CD4-positive, alpha-beta T cell (primary cell): Measurements from ENCODE around the gene UGT1A10. TPM values are rescaled to one million over a fixed set of nuclear protein-coding genes. Genes with fewer than 3 reads are reported as not detected.

Source experiments
- ATAC-seq: fragments of 200-7000 bp; cut with Tn5 transposase; one replicate; pipeline ENCODE4 v1.10.0; 2022; ENCODE audit warnings: mild to moderate bottlenecking; ENCODE audit not compliant: poor library complexity
- CTCF ChIA-PET: fragments of 350-600 bp; sonication (Branson Sonifier 250); formaldehyde crosslinking; loops from one replicate; lab custom pipeline; 2021; ENCODE audit warnings: antibody characterized with exemption, inconsistent platforms; lab: Charles Lee
- POLR2A ChIA-PET: fragments of 350-600 bp; sonication (Branson Sonifier 250); formaldehyde crosslinking; loops from one replicate; lab custom pipeline; 2021; ENCODE audit warnings: antibody characterized with exemption, inconsistent platforms; lab: Charles Lee
- DNase-seq, 14 experiments: peaks; one replicate each; pipeline ENCODE4 v3.0.0-alpha.2; 2013 to 2020; ENCODE audit warnings: mixed read lengths in 2 of 14
- H3K27ac ChIP-seq, 2 donors: one replicate each; pipeline versions ENCODE4 v1.5.1 to v1.7.0; 2013; ENCODE audit warnings: low read length in 2 of 2, low read depth in 1 of 2, mild to moderate bottlenecking in 1 of 2
- H3K27me3 ChIP-seq, 2 experiments: 1 replicate in 1 of 2; 2 replicates in 1 of 2; pipeline versions ENCODE4 v1.6.1 to v1.7.0; 2013; ENCODE audit warnings: low read length in 2 of 2, control low read depth in 1 of 2, mild to moderate bottlenecking in 1 of 2, moderate library complexity in 1 of 2; ENCODE audit not compliant: insufficient read depth in 2 of 2, control insufficient read depth in 1 of 2
- H3K36me3 ChIP-seq: one replicate; pipeline ENCODE4 v1.6.1; 2013; ENCODE audit warnings: low read length, control low read depth; ENCODE audit not compliant: insufficient read depth
- H3K4me1 ChIP-seq: one replicate; pipeline ENCODE4 v1.6.1; 2013; ENCODE audit warnings: low read length, control low read depth; ENCODE audit not compliant: insufficient read depth
- H3K4me3 ChIP-seq: one replicate; pipeline ENCODE4 v1.5.1; 2013; ENCODE audit warnings: mild to moderate bottlenecking, low read length, moderate library complexity
- H3K9me3 ChIP-seq, 2 experiments: 1 replicate in 1 of 2; 2 replicates in 1 of 2; pipeline versions ENCODE4 v1.6.1 to v1.7.0; 2013; ENCODE audit warnings: low read length in 2 of 2, mild to moderate bottlenecking in 2 of 2, control low read depth in 1 of 2, moderate library complexity in 1 of 2; ENCODE audit not compliant: control insufficient read depth in 1 of 2, insufficient read depth in 1 of 2
- H3K27ac Mint-ChIP-seq: one replicate; pipeline ENCODE4 v1.8.0; 2020; ENCODE audit warnings: mixed read lengths
- H3K27me3 Mint-ChIP-seq: one replicate; pipeline ENCODE4 v1.8.0; 2021; ENCODE audit warnings: mixed read lengths
- H3K36me3 Mint-ChIP-seq: one replicate; pipeline ENCODE4 v1.8.0; 2021; ENCODE audit warnings: low read depth, mixed read lengths
- H3K4me1 Mint-ChIP-seq: one replicate; pipeline ENCODE4 v1.8.0; 2021; ENCODE audit warnings: low read depth, mixed read lengths
- H3K4me3 Mint-ChIP-seq: one replicate; pipeline ENCODE4 v1.8.0; 2020; ENCODE audit warnings: mild to moderate bottlenecking, mixed read lengths
- H3K9me3 Mint-ChIP-seq: one replicate; pipeline ENCODE4 v1.8.0; 2020; ENCODE audit warnings: mixed read lengths
- intact Hi-C, 2 experiments: fragments of 100-400 bp; cut with DNase I in 1 of 2; cut with micrococcal nuclease in 1 of 2; formaldehyde crosslinking; loops; one replicate each; pipeline versions ENCODE4 v1.15.1 to v1.9.0; 2023 to 2025; cut with DNase I, micrococcal nuclease
- total RNA-seq, 174 experiments: library from RNA in 2 of 174; stranded (reverse) in 2 of 174; gene quantifications; one replicate each; pipeline ENCODE4 v1.2.3 and lab custom pipeline; 2021 to 2026
- TF ChIP-seq, protein P1 (sequence below): fragments of 200-600 bp; IDR thresholded peaks from one replicate; pipeline ENCODE4 v1.8.0; 2022; ENCODE audit warnings: antibody characterized with exemption, mild to moderate bottlenecking

Gene UGT1A10
- total RNA-seq, 2 experiments from 2014 or later, result not detected

DNA sequence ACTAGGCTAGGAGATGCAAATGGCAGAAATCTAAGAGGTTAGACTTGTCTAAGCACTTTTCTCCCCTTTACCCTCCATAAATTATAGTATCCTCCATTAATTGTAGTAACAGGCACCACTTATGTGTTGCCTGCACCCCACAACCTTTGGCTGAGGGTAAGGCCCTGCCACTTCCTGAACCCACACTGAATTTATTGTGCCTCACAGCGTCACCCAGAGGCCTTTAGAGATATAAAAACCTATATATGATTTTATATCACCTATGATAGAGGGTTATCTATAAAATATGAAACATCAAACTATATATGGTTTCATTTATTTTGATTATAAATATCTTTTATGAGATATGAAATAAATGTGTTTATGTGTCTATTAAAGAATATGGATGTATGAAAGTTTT, 38.1 kb downstream of the UGT1A10 start:
- intact Hi-C loops, result no loop called here
- no peaks in the 10 kb centered on the region for H3K9me3 Mint-ChIP-seq
- no peaks in the 10 kb centered on the region for H3K36me3 Mint-ChIP-seq
- ATAC-seq (no peak), DNase-seq (no peak)
- CTCF ChIA-PET, result no interaction called here
- H3K27me3 Mint-ChIP-seq, result peaks cover 46% of the 10 kb centered on the region
- H3K27ac Mint-ChIP-seq, result no peak overlapping the region
- Histone ChIP-seq H3K4me3 (no peak overlapping the region), H3K4me1 (no peaks in the 10 kb centered on the region), H3K27ac (no peak overlapping the region), H3K27me3 (peaks cover 0 to 21% of the 10 kb centered on the region in 2 experiments), H3K36me3 (no peaks in the 10 kb centered on the region), H3K9me3 (no peaks in the 10 kb centered on the region)
- TF ChIP-seq, protein P1, sequence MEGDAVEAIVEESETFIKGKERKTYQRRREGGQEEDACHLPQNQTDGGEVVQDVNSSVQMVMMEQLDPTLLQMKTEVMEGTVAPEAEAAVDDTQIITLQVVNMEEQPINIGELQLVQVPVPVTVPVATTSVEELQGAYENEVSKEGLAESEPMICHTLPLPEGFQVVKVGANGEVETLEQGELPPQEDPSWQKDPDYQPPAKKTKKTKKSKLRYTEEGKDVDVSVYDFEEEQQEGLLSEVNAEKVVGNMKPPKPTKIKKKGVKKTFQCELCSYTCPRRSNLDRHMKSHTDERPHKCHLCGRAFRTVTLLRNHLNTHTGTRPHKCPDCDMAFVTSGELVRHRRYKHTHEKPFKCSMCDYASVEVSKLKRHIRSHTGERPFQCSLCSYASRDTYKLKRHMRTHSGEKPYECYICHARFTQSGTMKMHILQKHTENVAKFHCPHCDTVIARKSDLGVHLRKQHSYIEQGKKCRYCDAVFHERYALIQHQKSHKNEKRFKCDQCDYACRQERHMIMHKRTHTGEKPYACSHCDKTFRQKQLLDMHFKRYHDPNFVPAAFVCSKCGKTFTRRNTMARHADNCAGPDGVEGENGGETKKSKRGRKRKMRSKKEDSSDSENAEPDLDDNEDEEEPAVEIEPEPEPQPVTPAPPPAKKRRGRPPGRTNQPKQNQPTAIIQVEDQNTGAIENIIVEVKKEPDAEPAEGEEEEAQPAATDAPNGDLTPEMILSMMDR, result no peak
- no peak overlapping the region for H3K4me3 Mint-ChIP-seq
- no peaks in the 10 kb centered on the region for H3K4me1 Mint-ChIP-seq
- POLR2A ChIA-PET, result no interaction called here

DNA sequence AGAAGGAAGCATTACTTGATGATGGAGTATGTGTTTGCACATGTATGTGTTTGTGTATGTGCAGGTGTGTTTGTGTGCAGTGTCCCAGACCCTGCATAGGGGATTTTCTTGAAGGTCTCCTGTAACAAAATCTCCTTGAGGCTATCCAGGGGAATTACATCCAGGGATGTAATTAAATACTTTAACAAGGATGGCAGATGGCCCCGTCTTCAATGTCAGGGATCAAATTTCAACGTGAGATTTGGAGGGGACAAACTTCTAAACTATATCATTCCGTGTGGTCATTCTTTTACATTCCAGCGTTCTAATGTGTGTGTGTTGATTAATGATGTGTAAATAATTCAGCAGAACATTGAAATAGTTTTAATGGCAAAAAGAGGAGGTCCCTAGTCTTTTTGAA, 38.7 kb downstream of the UGT1A10 start:
- Mint-ChIP-seq H3K4me3 (no peak overlapping the region), H3K36me3 (no peaks in the 10 kb centered on the region)

DNA sequence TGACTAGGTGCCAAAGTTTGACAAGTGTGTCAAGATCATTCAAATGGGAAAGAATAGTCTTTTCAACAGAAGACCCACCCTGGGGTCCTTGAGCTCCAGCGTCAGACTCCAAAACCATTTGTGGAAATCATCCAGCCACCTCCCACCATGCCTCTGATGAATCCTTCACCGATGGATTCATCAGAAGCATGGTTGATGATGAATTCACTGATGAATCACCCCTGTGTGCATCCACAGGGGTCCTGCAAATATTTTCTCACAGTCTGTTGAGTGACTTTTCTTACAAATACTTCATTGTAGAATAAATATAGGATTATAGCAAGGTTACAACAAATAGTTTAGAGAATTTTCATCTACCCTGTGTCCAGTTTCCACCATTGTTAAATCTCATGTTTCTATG, 39.8 kb downstream of the UGT1A10 start:
- Mint-ChIP-seq H3K4me1 (no peaks in the 10 kb centered on the region), H3K27ac (no peak overlapping the region), H3K36me3 (no peaks in the 10 kb centered on the region), H3K9me3 (no peaks in the 10 kb centered on the region), H3K27me3 (peaks cover 44% of the 10 kb centered on the region), H3K4me3 (no peak overlapping the region)
- DNase-seq (no peak), ATAC-seq (no peak)
- H3K4me1 ChIP-seq, result no peaks in the 10 kb centered on the region
- H3K27me3 ChIP-seq, result peaks cover 0 to 17% of the 10 kb centered on the region in 2 experiments
- H3K27ac ChIP-seq, result no peak overlapping the region
- TF ChIP-seq, protein P1, result no peak
- POLR2A ChIA-PET, result no interaction called here
- H3K9me3 ChIP-seq, result no peaks in the 10 kb centered on the region
- no peaks in the 10 kb centered on the region for H3K36me3 ChIP-seq
- intact Hi-C loops, result no loop called here
- CTCF ChIA-PET, result no interaction called here
- H3K4me3 ChIP-seq, result no peak overlapping the region

More for the DNA sequence above, 38.7 kb downstream of the UGT1A10 start:
- no peak for ATAC-seq
- Mint-ChIP-seq H3K27ac (no peak overlapping the region), H3K27me3 (peaks cover 50% of the 10 kb centered on the region), H3K4me1 (no peaks in the 10 kb centered on the region), H3K9me3 (no peaks in the 10 kb centered on the region)
- ChIA-PET CTCF (no interaction called here), POLR2A (no interaction called here)
- H3K27me3 ChIP-seq, result peaks cover 0 to 21% of the 10 kb centered on the region in 2 experiments
- H3K36me3 ChIP-seq, result no peaks in the 10 kb centered on the region
- DNase-seq, result no peak
- no peak overlapping the region for H3K4me3 ChIP-seq
- no peaks in the 10 kb centered on the region for H3K9me3 ChIP-seq
- TF ChIP-seq, protein P1, result no peak
- H3K4me1 ChIP-seq, result no peaks in the 10 kb centered on the region
- intact Hi-C loops, result no loop called here
- no peak overlapping the region for H3K27ac ChIP-seq
